ENCODE measurements around the gene TBC1D22A.

Gene TBC1D22A

DNA sequence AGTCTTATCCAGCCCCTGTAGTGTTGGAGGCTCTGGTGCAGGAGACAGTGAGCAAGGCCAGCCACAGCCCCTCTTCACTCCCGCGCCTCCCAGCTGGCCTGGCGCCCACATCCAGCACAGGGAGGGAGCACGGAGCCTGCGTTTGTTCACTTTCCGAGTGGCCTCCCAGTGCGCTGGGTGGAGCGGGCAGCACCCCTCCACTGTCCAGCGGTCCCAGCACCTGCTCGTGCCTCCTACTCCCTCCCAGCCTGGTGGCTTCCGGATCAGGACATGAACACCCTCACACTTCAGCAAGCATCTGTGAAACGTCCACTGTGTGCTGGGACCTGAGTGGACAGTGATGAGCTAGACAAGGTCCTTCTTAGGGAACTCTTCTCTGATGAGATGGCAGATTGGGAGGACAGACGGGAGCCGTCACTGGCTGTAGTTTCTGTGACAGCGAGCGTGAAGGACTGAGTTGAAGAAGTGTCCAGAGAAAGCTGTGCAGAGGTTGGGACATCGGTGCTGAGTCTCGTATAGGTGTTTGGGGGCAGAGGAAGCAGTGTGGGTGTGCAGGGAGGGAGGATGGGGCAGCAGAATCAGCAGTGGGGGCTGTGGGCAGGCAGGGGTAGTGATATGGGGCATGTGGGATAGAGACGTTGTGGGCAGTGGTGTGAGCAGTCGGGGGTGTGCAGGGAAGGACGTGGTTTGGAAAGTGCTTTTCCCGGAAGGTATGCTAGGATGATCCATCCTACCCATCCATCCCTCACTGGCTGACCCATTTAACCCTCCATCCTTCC, 256.8 kb downstream of the TBC1D22A start:
- no peak for DNase-seq

- DNase-seq = no peak
Measured at GRCh38 chr22:47020166-47020565, 257.7 kb downstream of the TBC1D22A start.

DNA sequence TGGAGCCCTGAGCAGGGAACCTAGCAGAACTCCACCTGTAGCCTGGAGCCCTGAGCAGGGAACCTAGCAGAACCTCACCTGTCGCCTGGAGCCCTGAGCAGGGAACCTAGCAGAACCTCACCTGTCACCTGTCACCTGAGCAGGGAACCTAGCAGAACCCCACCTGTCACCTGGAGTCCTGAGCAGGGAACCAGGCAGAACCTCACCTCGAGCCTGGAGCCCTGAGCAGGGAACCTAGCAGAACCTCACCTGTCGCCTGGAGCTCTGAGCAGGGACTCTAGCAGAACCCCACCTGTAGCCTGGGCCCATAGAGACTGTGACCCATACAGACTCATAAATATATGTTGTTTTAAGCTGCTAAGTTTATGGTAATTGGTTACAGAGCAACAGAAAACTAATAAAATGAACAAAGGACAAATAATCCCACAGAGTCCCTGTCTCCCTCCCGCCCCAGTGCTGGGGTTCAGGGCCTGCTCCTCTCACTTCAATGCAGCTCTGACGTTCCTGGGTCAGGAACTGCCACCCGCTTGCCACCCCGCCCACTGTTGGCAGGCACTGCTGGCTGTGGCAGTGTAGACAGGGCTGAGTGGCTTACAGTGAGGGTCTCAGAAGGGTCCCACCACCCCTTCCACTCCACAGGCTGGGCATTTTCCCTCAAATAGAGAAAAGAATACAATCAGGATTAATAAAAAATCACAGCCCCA, 259.1 kb downstream of the TBC1D22A start:
- no peak for DNase-seq

- DNase-seq = no peak
Measured at GRCh38 chr22:47022075-47022473, 259.6 kb downstream of the TBC1D22A start.

DNA sequence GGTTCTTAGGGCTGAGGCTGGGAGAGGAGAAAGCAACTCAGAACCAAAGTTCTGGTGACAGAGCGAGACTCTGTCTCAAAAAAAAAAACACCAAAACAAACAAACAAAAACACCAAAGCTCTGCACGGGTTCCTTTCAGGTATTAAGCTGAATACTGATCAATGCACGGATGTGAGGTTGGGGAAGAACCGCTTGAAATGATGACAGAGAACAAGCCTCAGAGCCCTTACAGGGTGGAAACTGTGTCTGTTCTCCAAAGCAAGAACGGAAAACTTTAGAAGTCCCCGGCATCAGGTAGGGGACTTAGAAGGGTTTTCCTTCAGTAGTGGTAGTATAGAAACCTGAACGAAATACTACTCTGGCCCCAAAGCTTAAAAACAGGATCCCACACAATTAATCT, 260.0 kb downstream of the TBC1D22A start:
- DNase-seq = no peak

DNA sequence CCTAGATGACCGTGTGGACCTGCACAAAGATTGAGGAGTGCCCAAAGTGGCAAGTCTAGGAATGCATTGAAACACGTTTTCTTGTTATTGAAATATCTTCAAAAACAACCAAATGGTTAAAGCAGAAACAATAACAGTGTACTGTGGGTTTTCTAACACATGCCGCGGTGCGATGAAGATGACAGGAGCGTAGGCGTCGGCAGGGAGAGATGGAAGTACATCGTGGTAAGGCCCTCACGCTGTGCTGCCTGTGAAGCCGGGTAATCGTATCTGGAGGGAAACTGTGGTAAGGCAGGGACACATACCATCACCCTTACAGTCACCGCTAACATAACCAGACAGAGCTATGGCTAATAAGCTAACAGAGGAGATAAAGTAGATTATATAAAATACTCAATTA, 261.4 kb downstream of the TBC1D22A start:
- DNase-seq = no peak

DNA sequence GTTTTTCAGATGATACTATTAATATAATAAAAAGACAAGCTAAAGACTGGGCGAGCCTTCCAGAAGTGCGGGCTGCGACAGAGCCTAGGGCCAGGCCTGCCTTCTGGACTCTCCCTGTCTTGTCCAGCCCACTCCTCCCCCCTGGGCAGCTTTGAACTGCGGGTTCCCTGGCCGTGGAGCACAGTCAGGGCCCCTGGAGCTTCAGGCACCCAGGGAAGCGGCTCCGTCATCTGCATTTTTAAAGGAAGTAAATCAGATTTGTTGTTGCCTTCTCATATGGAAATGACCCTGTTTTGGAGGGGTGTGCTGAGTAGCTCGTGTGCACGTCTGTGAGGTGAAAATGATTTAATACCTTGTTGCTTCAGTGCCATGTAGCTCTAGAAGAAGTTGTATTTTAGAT, 265.3 kb downstream of the TBC1D22A start:
- DNase-seq = no peak

- DNase-seq = no peak
Measured at GRCh38 chr22:47029244-47030074, 267.0 kb downstream of the TBC1D22A start.

- DNase-seq = no peak
Measured at GRCh38 chr22:47030143-47030661, 267.8 kb downstream of the TBC1D22A start.

- no peak for DNase-seq
Measured at GRCh38 chr22:47030881-47031627, 268.6 kb downstream of the TBC1D22A start.

- no peak for DNase-seq
Measured at GRCh38 chr22:47031628-47031915, 269.1 kb downstream of the TBC1D22A start.

- no peak for DNase-seq
Measured at GRCh38 chr22:47032091-47032943, 269.9 kb downstream of the TBC1D22A start.

- DNase-seq = no peak
Measured at GRCh38 chr22:47032956-47033647, 270.7 kb downstream of the TBC1D22A start.

DNA sequence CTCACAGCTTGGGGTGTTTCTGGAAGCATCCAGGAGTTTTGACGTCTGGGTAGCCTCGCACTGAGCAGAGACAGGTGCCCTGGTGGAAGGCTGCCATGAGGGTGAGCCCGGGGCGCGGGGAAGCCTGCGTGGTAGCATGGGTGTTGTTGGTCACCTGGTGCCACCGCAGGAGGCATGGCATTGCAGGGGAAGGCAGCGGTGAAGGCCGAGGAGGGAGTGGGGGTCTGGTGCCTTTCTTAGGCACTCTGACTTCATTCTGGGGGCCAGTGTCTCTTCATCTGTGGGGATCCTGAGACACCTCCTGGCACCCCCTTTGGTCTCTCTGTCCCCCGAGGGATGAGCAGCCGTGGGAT, 271.2 kb downstream of the TBC1D22A start:
- DNase-seq = no peak

GRCh38 chr22:47034076-47034808, 271.8 kb downstream of the TBC1D22A start:
- DNase-seq = no peak

- DNase-seq = no peak
Measured at GRCh38 chr22:47034905-47035419, 272.5 kb downstream of the TBC1D22A start.

- DNase-seq = no peak
Measured at GRCh38 chr22:47035425-47035881, 273.0 kb downstream of the TBC1D22A start.

DNA sequence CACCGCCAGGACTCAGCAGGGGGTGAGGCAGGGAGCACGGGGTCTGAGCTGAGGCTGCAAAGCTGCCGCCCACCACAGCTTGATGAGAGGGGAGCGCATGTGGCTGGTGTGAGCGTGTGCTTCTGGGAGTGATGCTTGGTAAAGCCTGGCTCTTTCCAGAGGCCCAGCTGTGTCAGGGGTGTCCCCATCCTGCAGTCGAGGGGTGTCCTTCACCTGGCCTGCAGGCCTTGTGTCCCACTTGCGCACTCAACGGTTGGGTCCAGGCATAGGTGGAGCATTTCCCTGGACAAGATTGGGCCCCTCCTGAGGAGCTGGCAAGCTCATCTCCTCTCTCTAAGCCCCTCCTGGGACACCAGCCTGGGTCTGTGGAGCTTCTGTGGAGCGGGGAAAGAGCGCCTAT, 273.9 kb downstream of the TBC1D22A start:
- no peak for DNase-seq

DNA sequence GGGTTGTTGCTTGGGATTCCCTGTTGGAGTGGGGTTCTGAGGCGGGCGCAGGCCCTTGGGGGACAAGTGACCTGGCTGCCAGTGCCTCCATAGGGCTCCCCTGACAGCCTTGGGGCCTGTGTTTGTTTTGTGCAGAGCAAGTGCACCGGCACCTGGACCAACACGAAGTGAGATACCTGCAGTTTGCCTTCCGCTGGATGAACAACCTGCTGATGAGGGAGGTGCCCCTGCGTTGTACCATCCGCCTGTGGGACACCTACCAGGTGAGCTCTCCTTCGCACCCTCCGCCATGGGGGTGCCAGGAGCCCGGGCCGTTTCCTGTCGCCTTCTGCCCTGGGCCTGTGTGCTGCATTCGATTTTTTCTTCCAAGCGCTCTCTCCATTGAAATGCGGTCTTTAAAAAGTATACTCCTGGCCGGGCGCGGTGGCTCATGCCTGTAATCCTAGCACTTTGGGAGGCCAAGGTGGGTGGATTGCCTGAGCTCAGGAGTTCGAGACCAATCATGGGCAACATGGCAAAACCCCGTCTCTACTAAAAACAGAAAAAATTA, 274.6 kb downstream of the TBC1D22A start:
- DNase-seq = no peak
